Hematopoietic multipotent progenitor cell treated with erythropoietin and hydrocortisone succinate and interleukin-3 and kit ligand, for 17 days (in vitro differentiated cells): ENCODE data around the gene IQCK.

Source experiments
- DNase-seq: peaks from one replicate; pipeline ENCODE4 v3.0.0-alpha.2; 2015; ENCODE audit warnings: low spot score

Gene IQCK

GRCh38 chr16:19884611-19885450 lies 166.8 kb downstream of the IQCK start, which contains the start of gene GPRC5B:
GPRC5B (minus strand) TSS chr16:19884848; CDS start chr16:19872845, 12,003 bp downstream.
- DNase-seq: no peak

DNA sequence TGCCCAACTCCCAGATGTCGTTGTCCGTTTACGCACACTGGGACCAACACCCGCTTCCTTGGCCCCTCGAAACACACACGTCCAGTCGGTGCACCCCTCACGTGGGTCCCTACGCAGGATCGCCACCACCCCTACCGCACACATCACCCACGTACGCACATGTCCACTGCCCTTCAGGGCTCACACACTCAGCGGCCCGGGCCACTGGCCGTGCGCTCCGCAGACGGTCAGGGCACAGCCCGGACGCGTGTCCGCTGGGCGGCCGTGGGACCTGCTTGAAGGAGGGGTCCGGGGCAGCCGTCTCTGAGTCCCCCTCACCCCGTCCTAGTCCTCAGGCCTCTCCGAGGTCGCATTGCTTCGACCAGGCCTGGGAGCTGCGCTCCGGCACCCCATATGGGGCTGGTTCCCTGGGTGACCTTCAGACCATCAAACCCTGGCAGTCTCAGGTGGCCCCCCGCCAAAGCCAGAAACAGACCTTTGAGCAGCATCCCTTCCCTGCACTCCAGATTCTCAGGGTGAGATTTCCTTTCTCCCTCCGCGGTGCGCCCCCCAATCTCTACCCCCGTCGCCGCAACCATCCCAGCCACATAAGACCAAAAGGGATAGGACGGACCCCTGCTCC lies 167.5 kb downstream of the IQCK start:
- no peak for DNase-seq

DNA sequence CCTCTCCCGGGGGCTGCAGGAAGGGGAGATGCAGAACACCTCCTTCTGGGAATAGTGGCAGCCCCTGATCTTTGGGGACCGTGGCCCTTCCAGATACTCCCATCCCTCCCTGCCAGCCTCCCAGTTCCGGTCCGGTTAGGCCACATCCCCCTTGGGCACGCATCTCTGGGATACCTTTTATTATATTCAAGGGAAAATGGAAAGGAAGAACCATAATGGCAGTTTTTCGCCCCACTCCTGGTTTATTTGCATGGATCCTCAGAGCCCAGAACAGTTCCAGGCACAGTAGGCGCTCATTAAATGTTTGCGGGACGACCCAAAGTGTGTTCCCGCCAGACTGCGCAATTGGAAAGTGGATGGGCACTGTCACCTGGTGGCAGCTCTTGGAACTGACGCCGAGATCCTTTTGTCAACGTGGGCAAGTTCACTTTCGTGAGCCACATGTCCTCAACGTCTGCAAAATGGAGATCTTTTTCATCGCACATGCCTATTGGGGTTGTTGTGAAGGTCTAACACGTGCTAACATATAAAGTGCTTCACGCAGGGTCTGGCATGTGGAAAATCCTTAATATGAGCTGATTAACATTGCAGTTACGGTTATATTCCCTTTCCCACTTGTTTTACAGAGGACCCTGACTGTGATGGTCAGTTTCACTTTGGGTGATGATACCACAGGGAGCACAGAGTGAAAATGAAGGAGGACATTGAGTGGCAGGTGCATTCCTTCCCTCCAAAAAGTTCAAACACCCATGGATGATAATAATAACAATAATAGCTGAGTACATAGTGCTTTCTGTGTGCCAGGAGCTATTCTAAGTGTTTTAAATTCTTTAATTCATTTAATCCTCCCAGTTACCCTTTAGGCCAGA lies 168.2 kb downstream of the IQCK start:
- DNase-seq: peak; percentile 52

GRCh38 chr16:19888834-19889233 lies 170.8 kb downstream of the IQCK start:
- no peak for DNase-seq

DNA sequence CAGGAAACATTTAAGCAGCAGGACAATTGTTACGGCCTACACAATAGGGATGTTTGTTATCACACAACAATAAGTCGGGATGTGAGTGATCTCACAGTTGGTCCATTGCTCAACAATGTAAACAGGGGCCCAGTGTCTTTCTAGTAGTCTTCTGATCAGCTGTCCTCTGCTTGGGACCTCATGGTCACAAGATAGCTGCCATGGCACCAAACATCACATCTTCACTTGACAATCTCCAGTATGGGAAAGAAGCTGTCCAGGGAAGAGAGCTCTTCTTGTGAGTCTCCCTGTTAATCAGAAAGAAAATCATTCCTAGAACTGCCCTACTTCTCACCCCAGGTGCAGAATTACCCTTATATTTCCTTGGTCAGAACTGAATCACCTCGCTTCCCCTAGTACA lies 172.8 kb downstream of the IQCK start:
- DNase-seq: no peak

GRCh38 chr16:19892902-19893301 lies 174.8 kb downstream of the IQCK start:
- no peak for DNase-seq

- DNase-seq: no peak
Observed at GRCh38 chr16:19894586-19894985, 176.5 kb downstream of the IQCK start.

GRCh38 chr16:19896951-19897350 lies 178.9 kb downstream of the IQCK start:
- DNase-seq: no peak

DNA sequence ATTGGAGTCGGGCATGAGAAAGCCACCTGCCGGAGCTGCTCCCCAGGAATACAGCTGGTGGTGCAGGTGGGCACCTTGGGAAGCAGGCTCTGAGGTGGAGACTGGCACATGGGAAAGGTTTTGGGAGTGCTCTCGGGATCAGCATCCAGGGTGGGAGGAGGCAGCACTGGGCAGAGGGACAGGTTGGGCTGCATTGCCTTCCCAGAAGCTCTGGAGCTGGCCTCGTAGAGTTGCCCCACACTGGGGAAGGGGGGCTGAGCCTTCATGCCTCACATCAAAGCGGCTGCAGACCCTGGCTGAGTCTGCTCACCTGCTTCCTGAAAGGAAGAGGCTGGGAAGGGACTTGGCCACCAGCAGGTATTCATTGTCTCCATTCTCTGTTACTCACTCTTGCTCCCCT lies 180.1 kb downstream of the IQCK start:
- DNase-seq: no peak

GRCh38 chr16:19898924-19899604 lies 181.0 kb downstream of the IQCK start:
- peak; percentile 13 for DNase-seq

DNA sequence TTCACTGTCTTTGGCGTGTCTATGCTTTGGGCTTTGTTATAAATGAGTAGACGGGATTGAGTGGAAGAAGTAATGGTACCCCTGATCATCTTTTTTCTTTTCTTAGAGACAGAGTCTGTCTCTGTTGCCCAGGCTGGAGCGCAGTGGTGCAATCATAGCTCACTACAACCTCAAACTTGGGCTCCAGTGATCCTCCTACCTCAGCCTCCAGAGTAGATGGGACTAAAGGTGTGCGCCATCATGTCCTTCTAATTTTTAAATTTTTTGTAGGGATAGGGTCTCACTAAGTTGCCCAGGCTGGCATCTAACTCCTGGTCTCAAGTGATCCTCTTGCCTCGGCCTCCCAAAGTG lies 181.5 kb downstream of the IQCK start:
- no peak for DNase-seq

- DNase-seq: no peak
Observed at GRCh38 chr16:19901164-19901563, 183.1 kb downstream of the IQCK start.

DNA sequence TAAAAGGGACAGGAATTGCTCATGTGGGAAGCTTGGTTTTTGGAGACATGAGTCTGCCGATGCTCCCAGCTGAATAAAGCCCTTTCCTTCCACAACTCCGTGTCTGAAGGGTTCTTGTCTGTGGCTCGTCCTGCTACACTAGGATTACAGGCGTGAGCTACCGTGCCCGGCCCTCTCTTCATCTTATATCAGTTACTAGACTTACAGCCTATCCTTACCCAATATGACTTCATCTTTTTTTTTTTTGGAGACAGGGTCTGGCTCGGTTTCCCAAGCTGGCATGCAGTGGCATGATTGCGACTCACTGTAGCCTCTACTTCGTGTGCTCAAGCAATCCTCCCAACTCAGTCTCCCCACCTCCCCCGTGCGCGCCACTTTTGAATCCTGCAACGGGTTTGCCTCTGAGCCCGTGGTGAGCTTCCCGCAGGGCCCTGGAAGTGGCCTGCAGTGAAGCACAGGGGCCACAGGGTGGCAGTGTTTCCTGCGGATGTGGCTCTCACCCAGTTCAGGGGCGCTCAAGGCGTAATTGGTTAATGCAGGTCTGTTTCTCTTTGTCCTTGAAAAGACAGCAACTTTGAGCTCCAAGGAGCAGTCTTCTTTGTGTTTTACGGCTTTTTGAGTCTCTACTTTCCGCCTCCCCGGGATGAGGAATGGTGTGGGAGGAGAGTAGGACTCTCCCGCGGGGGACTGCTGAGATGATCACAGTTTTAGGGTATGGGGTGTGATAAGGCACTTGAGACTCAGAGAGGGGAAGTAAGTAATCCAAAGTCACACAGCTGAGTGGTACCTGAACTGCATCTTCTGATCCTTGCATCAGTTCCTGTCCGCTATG lies 189.3 kb downstream of the IQCK start:
- DNase-seq: peak; percentile 32
